HG02852 (cell line): ENCODE data around the gene FAM90A26.
"Not testable (repeated sequence)": the region's sequence is repeated elsewhere in the genome, so short reads cannot be mapped to it uniquely, and the experiment has no call there.

Experiments
- ATAC-seq: cut with Tn5 transposase; IDR thresholded peaks from one replicate; pipeline ENCODE4 v1.9.1; 2021; ENCODE audit warnings: mild to moderate bottlenecking, moderate library complexity; ENCODE audit not compliant: unreplicated experiment

The FAM90A26 gene, protein sequence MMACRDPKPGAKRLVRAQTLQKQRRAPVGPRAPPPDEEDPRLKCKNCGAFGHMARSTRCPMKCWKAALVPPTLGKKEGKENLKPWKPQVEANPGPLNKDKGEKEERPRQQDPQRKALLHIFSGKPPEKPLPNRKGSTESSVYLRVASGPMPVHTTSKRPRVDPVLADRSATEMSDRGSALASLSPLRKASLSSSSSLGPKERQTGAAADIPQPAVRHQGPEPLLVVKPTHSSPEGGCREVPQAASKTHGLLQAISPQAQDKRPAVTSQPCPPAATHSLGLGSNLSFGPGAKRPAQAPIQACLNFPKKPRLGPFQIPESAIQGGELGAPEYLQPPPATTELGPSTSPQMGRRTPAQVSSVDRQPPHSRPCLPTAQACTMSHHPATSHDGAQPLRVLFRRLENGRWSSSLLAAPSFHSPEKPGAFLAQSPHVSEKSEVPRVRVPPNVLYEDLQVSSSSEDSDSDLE

DNA sequence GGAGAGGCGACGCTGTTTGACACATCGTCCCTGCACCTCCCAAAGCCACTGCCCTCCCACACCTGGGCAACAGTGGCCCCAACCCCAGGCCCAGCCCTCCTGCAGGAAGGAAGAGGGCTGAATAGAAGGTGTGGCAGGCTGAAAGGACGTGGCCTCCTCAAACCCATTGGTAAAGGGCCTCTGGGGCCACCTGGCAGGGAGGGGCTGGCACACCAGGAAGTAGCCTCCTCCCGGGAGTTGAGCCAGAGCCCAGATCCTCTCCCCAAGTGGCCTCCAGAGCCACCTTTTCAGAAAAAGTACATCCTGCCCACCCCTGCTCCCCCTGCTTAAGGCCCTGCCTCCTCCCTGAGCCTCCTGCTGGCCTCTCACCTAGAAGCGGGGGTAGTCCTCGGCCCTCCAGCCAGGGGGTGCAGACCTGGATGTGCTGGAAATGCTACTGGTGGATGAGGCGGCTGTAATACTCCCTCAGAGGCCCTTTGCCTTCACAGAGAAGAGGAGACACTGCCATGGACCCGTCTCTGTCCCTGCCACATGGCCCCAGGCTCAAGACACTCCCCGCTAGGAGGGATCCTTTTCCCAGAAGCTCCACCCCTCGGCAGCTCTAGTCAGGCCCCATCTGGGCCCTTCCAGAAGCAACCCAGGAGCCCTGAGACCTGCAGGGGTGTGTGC lies at the start of gene FAM90A26:
Gene FAM90A26 (plus strand): TSS at position 619 of the 669 bp plus-strand sequence. CDS start 2,764 bp downstream, outside the sequence.
- ATAC-seq, result not testable (repeated sequence)

DNA sequence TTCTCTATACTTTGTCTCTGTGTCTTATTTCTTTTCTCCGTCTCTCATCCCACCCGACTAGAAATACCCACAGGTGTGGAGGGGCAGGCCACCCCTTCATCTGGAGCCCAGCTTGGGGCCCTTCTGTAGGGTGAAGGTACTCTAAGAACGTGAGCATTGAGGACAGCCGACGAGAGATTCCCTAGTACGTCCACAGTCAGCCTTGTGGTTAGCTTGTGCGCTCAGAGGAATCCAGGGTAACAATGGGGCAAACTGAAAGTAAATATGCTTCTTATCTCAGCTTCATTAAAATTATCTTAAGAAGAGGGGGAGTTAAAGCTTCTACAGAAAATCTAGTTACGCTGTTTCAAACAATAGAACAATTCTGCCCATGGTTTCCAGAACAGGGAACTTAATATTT lies 47.5 kb upstream of the FAM90A26 start:
- ATAC-seq, result not testable (repeated sequence)

DNA sequence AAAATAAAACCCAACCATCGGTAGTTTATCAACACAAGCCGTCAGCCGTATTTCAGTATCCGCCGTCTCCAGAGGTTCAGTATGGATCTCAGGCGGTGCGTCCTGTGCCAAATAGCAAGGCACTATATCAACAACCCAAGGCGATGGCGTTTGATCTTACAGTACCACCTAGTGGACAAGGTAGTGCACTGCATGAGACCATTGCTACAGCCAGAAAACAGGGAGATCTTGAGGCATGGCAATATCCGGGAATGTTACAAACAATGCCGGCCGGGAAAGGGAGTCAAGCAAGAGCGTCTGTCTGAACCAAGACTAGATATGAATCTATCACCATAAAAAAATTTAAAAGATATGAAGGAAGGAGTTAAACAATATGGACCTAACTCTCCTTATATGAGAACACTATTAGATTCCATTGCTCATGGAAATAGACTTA lies 46.6 kb upstream of the FAM90A26 start:
- not testable (repeated sequence) for ATAC-seq

DNA sequence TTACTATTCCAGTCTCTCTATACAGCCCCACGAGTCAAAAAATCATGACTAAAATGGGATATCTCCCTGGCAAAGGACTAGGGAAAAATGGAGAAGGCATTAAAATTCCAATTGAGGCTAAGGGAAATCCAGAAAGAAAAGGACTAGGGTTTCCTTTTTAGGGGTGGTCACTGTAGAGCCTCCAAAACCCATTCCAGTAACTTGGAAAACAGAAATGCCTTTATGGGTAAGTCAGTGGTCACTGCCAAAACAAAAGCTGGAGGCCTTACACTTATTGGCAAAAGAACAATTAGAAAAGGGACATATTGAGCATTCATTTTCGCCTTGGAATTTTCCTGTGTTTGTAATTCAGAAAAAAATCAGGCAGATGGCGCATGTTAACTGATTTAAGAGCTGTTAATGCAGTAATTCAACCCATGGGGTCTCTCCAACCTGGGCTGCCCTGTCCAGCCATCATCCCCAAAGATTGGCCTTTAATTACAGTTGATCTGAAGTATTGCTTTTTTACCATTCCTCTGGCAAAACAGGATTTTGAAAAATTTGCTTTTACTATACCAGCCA lies 44.5 kb upstream of the FAM90A26 start:
- not testable (repeated sequence) for ATAC-seq

DNA sequence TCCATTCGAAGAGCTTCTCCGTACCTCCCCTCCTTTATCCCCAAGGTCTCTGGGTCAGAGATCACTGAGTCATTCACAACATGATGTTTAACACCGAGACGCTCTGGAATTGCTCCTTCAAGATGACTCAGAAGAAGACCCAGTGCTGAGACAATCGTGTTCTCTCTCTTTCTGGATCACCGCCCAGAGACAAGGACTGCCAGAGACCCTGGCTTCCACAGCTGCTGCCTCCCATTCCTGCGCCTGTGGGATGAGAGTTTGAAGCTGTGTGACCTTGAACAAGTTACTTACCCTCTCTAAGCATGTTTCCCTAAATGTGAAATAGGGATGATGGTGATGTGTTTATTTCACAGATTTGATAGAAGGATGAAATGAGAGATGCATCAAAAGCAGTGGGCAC lies 38.8 kb upstream of the FAM90A26 start:
- not testable (repeated sequence) for ATAC-seq

DNA sequence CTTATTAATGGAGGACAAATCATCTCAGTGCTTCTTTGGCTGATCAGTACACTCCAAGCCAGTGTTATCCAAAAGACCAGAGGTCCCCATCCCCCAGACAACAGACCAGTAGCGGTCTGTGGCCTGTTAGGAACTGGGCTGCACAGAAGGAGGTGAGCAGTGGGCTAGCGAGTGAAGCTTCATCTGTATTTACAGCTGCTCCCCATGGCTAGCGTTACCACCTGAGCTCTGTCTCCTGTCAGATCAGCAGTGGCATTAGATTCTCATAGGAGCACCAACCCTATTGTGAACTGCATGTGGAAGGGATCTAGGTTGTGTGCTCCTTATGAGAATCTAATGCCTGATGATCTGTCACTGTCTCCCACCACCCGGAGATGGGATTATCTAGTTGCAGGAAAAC lies 37.4 kb upstream of the FAM90A26 start:
- not testable (repeated sequence) for ATAC-seq

DNA sequence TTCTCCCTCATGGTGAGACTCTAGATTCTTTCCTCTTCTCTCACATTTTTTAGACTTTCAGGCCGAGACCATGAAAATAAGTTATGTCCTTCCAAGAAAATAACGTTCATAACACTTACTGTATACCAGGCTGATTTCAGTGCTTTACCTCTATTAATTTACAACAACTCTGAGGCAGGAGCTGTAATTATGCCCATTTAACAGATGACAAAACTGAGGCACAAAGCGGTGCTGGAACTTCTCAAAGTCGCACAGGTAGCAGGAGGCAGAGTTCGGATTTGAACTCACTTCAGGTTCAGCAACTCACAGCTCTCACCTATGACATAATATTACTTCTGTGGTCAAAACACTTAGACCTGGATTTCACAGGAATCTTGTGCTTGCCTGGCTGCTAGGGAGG lies 36.2 kb upstream of the FAM90A26 start:
- ATAC-seq, result not testable (repeated sequence)

DNA sequence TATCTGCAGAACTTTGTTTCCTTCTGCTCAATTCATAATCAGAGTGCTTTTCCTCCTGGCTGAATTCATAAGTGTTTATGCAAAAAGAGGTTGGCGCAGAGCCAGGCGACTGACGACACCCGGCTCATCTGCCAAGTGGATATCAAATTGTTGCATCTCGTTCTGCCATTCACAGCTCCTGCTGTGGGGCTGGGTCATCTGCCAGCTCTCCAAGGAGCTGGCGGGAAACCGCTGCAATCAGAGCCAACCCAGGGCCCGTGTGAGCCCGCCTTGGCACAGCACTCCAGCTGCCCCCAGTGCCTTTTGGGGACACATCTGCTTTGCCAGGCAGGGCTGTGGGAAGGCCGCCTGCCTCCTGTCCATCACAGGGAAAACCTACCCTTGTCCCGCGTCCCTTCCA lies 35.7 kb upstream of the FAM90A26 start:
- not testable (repeated sequence) for ATAC-seq

DNA sequence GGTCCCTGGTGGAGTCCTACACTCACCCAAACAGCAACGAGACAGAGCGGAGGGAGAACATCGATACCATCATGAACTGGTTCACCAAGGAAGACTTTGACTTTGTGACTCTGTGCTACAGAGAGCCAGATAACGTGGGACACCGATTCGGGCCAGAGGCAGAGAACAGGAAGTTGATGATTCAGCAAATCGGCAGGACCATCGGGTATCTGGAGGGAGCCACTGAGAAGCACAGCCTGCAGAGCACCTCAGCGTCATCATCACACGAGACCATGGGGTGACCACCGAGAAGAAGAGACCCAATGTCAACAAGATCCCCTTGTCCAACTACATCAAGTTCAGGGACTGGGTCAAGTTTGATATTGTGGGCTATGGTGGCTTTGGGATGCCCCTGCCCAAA lies 29.2 kb upstream of the FAM90A26 start:
- not testable (repeated sequence) for ATAC-seq

DNA sequence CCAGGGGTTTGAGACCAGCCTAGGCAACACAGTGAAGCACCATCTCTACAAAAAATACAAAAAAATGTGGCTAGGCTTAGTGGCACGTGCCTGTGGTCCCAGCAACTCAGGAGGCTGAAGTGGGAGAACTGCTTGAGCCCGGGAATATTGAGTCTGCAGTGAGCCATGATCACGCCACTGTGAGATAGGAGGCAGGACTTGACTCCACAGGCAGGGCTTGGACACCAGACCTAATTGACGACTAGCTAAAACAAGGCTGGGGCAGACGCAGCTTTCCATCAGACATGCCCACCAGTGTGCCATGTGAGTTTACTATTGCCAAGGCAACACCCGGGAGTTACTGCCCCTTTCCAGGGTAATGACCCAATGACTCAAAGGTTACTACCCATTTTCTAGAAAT lies 27.4 kb upstream of the FAM90A26 start:
- not testable (repeated sequence) for ATAC-seq

DNA sequence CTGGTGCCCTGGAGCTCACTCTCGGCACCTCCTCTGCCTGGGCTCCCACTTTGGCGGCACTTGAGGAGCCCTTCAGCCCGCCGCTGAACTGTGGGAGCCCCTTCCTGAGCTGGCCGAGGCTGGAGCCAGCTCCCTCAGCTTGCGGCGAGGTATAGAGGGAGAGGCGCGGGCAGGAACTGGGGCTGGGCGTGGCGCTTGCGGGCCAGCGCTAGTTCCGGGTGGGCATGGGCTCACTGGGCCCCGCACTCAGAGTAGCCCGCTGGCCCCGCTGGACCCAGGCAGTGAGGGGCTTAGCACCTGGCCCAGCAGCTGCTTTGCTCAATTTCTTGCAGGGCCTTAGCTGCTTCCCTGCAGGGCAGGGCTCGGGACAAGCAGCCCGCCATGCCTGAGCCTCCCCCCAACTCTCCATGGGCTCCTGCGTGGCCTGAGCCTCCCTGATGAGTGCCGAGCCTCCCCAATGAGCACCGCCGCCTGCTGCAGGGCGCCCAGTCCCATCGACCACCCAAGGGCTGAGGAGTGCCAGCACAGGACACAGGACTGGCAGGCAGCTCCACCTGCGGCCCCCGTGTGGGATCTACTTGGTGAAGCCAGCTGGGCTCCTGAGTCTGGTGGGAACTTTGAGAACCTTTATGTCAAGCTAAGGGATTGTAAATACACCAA lies 26.7 kb upstream of the FAM90A26 start:
- ATAC-seq, result no peak

DNA sequence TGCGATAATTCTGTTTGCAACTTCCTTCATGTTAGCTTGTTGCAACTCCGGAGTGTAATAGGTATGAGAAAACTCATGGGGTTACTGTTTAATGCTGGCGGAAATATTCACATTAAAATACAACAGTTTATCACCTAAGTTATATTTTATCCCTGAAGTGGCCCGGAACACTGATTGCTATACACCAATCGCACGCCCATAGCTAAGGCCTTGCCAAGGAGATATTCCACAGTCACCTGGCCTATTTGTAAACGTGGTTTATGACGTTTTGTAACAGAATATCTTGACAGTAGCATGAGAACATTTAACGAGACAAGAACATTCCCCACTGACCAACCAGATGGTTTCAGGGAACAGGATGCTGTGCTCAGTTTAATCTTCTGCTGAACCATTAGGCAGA lies 23.2 kb upstream of the FAM90A26 start:
- no peak for ATAC-seq

DNA sequence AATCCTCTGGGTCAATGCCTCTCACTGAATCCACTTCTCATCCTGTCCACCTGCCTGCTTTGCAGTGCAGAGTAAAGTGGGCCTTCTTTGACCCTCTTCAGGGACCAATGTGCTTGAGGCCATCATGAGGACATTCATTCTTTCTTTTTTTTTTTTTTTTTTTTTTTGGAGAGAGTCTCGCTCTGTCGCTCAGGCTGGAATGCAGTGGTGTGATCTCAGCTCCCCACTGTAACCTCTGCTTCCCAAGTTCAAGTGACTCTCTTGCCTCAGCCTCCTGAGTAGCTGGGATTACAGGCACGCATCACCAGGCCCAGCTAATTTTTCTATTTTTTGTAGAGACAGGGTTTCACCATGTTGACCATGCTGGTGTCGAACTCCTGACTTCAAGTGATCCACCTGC lies 22.8 kb upstream of the FAM90A26 start:
- not testable (repeated sequence) for ATAC-seq

DNA sequence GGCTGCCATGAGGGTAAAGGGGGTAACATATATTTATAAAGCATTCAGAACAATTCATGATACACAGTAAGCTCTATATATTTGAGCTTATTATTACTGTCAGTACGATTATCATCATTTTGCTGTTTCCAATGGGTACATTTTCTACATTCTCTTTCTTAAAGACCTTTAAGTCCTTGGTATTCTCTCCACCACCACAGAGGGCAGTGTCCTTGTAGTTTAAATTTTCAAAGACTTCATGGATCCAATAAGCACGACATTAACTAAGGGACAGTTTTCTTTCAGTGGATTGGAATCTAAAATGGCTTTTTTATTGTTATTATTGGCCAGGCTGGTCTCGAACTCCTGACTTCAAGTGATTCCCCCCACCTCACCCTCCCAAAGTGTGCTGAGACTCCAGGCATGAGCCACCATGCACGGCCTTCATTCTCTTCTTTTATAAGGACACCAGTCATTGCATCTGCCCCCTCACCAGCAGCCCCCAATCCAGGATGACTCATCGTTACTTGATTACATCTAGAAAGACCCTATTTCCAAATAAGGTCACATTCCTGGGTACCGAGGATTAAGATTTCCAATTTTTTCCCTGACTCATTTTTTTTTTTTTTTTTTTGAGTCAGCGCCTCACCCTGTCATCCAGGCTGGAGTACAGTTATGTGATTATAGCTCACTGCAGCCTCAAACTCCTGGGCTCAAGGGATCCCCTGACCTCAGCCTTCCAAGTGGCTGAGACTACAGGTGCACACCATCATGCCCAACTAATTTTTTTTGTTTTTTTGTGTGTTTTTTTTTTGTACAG lies 21.4 kb upstream of the FAM90A26 start:
- not testable (repeated sequence) for ATAC-seq

DNA sequence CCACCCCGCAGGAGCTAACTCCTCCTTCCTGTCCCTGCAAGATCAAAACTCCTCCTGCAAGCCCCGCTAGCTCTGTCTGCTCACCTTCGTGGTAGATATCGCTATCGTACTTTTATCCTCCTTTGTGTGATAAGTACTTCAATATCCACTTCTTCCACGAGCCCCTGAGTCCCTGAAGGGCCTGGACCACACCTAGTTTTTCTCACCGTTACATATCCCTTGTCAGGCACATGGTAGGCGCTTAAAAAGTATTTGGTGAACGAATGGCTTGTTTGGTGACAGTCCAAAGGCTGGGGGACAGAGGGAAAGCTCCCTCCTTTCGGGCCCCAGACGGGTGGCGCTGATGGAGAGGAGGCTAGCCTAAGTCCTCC lies 18.4 kb upstream of the FAM90A26 start:
- not testable (repeated sequence) for ATAC-seq

DNA sequence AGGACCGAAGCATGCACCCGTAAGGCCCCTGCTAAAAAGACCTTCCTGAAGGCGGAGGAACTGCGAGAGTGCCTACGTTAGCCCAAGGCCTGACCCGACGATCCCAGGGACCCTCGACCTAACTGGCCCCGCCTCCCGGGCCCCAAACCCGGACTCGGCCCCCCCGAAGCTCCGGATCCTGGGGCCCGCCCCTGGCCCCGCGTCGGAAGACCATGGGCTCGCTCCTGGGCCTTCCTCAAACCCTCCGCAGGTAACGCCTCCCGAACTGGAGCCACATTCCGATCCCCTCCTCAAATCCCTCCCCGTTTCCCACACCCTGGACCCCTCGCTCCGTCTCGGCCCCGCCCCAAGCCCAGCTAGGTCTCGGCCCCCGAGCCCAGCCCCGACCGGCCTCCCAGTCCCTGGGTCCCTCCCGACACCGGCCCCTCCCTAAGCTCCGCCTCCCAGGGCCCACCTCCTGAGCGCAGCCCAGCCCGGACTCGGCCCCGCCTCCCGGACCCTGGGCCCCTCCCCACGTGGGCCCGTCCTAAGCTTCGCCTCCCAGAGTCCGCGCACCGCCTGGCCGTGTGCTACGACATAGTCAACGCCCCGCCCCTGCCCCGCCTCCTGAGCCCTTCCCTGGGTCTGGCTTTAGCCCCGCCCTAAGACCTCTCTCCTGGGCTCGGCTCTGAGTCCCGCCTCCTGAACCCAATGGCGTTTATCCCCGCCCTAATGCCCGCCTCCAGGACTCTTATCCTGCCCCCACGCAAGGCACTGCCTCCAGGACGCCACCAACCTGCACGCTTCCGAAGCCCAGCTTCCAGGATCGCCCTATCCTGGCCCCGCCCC lies 17.8 kb upstream of the FAM90A26 start:
- not testable (repeated sequence) for ATAC-seq

DNA sequence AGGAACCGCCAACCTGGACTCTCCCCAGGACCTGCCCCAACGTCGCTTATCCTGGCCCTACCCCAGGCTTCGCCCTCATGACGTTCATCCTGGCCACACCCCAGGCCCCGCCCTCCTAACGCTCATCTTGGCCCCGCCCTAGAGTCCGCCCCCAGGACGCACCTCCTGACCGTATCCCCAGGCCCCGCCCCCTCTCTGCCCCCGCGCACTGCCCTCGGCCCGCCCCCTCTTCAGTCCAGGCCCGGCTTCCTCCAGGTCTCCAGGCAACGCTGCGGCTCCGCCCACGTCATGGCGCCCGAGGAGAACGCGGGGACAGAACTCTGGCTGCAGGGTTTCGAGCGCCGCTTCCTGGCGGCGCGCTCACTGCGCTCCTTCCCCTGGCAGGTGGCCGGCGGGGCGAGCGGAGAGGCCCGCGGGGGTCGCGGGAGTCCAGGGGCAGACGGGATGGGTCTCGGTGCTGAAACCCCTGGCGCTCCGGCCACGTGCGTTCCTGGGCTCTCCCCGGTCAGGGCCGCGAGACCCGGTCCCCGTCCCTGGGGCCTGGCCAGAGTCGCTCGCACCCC lies 17.1 kb upstream of the FAM90A26 start:
- ATAC-seq, result not testable (repeated sequence)

DNA sequence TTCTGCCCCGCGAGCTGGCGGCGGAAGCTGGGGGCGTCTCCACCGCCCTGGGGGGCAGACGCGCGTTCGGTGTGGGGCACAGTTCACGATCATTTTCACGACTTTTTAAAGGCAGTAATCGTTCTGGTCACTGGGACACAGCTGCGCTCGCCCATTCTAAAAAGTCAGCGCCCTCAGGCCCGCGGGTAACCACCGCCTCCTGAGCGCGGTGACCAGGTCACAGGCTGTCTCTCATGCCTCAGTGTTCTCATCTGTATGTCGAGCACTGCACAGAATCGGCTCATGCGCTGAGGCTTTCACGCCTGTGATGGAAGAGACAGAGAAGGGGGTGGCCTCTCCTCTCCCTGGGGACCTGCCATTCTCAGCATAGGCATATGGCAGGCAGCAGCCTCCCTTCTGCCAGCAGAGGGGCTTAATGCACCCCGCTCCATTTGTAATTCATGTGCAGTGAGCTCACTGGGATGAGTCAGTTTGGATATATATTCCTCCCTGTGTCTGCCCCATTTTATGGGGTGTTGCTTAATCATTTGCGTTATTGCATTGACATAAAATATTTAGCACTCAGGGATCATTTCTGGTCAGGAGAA lies 16.5 kb upstream of the FAM90A26 start:
- not testable (repeated sequence) for ATAC-seq
